T-helper 1 cell treated with Interleukin-12 subunit alpha and Interleukin-12 subunit beta and Interleukin-4 antibody, amounts not matched to agents 30 ng/mL and 1 ng/mL, for 36 hours (primary cell): ENCODE data around the gene SND1. TPM values are rescaled to one million over a fixed set of nuclear protein-coding genes. Genes with fewer than 3 reads are reported as not detected.

Experiments used
- intact Hi-C: fragments of 100-400 bp; cut with micrococcal nuclease; formaldehyde crosslinking; loops from one replicate; pipeline ENCODE4 v1.15.1; 2024
- total RNA-seq: library from RNA; stranded (reverse); gene quantifications from 2 replicates; pipeline ENCODE4 v1.2.3, GENCODE V29; 2022

SND1 gene
- total RNA-seq, 1 donor from 2014 or later: 250 TPM

DNA sequence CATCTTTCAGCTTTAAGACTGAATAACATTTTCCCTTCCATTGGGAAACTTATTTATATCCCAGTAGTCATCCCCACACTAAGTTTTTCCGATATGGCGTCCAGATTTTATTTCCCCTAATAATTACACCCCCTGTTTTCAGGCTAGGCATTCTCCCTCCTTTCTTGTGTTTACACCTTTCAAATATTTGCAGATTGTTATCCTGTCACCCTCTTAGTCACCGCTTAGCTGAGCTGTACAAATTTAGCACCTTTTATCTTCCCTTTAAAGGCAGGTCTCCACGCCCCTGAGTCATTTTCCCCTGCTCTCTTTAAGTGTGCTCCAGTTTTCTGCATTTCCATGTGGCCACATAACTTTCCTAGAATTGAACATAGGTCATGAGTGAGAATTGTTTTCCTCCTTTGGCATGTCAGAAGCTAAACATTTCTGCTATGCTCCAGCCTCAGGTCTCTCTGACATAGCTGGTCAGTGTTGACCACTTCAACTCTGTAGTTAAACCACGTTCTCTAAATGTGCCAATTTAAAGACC lies 331.9 kb downstream of the SND1 start:
- intact Hi-C loops: no loop called here

DNA sequence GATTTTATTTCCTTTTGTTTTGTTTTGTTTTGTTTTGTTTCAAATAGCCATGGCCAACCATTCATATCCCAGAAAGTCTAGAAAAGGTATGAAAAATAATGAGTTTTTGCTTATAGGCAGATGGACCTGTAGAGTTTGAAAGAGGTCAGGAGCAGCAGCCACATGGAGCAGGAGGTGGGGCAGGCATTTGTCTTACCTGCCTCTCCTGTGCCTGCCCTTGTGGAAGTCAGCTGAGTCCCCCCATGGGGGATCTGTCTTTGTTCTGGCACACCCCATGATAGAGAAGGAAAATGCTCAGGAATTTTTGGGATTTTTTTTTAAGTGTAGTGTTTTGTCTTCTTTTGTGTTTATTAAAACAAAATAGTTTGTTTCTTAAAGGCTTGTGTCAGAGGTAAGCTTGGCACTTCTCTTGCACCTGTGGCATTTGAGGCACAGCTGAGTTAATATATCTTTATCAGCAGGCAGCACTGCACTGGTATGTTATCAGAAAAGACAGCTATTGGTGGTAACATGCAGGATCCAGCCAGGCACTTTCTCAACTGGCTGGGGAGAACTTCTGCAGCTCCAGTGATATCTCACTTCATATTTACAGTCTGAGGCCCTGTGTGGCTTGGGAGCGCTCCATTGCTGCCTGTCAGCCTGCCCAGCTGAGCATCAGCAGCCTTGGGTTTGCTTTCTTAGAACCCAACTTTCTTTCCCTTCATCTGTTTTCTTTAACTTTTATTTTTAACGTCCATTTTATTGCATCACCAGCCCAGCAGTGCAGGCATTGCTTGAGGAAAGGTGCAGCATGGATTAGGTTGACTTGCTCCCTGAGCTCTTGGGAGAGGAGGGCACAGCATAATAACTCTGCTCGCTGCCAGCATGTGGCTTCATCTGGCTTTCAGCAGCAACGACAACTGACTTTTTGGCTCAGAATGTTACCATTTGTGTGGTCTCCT lies 334.9 kb downstream of the SND1 start:
- intact Hi-C loops: no loop called here

DNA sequence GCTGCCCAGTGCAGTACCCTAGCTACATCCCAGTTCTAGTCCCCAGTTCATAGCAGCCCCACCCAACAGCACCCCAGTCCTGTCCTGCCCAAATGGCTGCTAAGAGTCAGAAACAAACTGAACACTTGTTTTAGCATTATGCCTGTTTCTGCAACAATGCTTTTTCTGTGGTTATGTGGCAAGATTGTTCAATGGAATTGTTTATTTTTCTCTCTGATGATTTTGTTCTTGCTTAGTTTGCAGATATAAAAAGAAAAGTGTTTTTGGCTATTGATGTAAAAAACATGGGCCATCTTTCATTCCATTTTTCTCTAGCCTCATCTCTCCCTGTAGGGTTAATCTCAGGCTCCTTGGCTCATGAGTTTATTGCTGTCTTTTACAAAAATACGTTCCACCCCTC lies 336.8 kb downstream of the SND1 start:
- intact Hi-C loops: no loop called here

DNA sequence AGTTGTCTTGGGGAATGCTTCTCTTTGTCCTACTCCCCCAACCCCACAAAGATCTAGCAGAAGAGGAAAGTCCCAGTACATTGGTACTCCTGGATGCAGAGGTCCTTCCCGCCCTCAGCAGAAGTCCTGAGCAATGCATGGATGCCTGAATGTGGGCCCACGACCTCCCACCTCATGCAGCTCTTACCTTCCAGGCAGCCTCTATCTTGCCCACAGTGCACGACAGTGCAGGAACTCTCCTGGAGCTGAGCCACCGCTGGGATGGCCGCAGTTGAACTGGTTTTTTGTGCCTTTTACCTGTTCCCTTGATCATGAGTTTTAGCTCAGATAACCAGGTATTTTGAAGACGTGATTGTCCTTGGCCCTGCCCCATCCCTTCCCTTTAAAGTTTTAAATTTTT lies 341.3 kb downstream of the SND1 start:
- intact Hi-C loops: no loop called here

DNA sequence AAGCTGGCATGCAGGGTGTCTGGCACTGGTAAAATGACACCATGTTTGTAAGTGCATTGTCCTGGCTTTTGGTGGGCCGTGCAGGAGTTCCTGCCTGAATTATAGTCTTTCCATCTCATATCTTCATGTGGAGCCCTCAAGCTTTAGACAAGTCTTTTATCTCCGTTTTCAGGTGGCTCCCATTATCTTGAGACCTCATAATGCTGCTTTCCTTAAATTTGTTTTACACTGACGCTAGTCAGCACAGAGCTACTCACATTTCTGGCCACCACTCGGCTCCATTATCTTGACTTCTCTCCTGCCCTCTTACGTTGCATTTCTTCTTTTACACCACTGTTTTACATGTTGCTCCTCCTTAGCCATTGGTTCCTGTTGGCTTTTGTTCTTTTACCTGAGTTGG lies 342.0 kb downstream of the SND1 start:
- intact Hi-C loops: no loop called here

DNA sequence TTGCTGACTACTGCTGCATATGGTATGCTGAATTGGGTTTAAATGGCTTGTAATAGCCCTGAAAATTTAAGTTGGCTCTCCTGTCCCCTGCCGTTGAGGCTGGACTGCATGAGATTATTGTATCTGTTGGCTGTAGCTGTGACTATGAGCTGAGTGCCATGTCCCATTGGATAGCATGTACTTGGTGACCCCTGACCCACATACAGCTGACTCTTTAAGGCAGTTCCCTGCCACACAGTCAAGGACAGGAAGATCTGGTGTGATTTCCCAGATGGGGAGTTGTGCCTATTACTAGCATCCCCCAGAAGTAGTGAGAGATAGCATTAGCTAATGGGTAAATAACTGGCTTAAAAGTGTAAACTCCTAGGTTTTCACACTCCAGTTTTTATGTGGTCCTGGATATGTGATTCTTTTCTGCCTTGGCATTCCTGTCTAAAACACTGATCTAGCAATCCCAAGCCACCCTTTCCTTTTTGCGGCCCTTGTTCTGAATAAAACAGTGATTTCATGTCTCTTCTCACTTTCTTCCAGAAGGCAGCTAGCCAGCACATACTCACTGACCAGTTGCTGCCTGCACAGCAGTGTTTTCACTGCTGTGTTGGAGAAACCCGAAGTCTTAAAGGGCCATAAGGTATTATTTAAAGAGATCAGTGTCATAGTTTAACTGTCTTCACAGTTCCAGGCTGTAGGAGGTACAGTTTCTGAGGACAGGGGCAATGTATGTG lies 343.3 kb downstream of the SND1 start:
- intact Hi-C loops: no loop called here

DNA sequence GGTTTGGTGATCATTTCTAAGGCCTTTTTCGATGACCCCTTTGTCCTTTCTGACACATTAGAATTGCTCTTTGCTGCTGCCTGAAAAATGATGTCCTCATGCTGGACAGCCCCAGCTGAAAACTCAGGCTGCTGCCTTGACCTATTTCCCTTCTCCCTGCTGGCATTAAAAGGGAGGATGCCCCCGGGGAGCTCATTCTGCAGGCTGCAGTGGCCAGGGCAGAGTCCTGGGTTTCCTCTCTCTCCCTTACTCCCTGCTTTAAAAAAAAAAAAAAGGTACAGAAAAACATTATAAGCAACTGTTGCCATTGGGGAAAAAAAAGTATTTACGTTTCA lies 343.9 kb downstream of the SND1 start:
- intact Hi-C loops: no loop called here

DNA sequence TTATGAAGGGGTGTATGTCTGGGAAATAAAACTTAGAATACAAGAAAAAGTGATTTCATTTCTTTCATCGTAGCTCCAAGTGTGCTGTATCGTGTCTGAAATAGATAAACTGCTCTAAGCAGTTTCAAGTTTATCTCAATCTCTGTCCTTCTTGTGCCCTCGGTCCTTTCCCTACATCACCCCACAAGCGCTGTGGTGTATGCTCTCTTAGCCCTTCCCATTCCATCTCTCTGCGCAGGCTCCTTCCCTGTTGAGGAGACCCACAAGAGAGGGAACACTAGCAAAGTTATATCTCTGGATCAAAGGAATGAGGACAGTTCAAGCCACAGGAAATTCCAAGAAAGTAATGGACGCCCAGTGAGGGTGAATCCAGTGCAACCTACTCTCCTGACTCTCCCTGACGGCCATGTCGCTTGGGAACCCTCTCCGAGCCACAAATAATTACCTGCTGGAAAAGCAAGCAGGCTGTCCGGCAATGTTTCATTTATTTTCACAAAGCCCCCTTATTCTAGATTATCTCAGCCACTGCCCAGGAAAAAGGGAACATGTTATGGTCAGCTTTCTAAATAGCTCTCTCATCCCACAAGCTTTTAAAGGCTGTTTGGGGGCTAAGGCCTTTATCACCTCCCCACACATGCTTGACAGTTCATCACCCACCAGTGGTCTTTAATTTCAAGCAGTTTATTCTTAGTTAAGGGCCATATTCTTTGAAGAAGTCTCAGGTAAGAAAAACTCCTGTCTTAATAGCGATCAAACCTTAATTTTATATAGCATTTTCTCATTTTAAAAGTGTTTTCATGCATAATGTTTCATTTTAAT lies 344.5 kb downstream of the SND1 start:
- intact Hi-C loops: no loop called here

DNA sequence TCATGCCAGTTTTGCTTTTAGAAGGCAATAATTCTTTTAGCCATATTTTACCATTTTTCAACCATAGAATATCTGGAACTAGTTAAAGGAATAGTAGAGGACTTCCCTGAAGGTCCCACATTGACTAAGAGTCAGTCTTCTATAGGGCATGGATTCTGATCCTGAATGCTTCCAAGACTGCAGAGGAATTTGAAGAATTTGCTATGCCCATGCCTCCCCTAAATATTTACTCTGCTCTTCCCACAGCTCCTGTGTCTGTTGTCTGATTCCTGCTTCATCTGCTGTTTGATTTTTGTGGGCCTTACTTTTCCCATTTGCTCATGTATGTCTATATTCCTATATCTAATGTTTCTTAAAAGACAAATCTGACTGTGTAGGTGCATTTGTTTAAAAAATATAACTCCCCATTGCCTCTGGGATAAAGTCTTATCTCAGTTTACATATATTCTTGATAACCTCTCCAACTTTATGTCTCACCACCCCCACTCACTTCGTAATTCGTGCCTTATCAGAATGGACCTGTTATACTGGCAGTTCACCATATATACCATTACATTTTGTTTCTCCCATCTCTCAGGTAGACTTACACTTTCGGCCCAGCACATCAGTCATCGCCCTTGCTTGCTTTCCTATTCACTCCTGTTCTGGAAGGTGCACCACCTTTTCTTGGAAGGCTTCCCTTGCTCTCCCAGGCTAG lies 345.4 kb downstream of the SND1 start:
- intact Hi-C loops: no loop called here

DNA sequence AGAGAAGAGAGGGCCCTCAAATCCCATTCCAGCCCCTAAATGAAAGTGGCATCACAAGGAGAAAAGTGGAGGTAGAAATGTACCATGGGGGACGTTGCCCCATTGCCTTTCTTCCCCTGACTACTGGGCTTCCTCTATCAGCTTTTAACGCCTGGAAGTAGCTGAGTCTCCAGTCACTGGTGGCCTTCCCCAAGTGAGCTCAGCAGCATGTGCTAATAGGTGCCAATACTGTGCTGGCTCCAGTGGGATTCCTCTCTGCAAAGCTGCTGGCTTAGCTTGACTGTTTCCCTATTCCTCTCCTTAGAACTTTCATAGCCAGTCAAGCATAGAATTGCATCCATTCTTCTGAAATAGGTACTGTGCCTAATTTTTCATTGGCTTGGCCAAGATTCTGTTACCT lies 346.7 kb downstream of the SND1 start:
- intact Hi-C loops: no loop called here

DNA sequence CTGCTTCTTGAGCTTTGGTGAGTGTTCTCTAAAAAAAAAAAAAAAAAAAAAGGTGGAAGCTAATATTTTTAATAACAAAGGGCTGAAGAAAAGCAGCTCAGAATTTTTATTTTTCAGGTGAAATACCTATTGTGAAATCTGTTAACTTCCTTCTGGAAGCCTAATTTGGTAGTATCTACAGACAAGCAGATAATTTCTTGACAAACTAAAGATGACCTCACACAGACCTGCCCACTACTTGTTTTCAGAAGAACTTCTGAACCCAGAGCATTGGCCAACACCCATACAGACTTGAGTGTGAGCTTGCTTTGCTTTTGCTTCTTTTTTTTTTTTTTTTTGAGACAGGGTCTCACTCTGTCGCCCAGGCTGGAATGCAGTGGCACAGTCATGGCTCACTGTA lies 348.1 kb downstream of the SND1 start:
- intact Hi-C loops: no loop called here

DNA sequence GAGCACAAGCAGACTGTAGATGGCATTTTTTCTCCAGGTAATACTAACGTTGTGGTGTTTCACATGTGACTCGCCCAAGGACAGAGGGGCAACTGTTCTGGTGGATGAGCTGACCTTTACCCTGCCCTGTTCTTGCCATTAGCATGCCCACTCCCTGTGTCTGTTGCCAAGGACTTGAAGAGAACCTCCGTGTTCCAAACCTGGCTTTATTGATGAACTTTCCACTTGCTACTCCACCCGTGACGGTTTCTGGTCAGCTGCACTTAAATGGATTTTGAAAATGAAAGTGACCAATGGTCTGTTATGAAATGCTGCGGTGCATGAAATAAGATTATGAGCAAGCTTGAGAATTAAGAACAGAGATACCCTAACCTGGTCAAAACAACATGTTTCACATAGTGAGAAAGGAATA lies 348.9 kb downstream of the SND1 start:
- intact Hi-C loops: no loop called here

DNA sequence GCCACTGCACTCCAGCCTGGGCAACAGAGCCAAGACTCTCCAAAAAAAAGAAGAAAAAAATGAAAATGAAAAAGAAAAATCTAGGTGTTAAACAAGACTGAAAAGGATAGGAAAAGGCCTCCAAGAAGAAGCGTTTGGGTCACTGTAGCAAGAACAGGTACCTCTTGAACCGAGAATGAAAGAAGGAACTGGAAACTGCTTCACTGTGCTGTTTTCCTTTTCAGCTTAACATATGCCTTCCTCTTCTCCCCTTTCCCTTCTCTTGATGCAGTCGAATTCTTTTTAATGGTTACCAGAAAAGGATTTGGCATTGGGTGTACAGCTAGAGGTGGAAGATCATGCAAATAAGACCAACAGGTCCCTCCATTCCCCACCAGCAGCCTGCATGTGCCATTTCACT lies 351.2 kb downstream of the SND1 start:
- intact Hi-C loops: no loop called here

DNA sequence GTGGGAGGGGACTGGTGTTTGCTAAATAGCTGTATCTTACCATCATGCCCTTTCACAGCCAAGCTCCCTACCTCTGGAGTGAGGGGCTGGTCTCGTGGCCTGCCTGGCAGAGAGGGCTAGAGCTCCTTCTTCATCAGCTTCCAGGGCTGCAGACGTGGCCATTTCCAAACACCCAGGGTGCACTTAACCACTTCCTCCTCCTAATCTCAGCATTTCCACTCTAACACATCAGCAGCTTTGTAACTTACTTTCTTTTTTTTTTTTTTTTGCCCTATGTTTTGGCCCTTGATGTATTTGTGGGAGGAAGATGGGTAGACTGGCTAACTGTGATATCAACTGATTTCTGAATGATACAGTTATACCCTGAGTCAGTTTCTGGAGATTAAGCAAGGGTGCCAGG lies 351.8 kb downstream of the SND1 start:
- intact Hi-C loops: no loop called here

DNA sequence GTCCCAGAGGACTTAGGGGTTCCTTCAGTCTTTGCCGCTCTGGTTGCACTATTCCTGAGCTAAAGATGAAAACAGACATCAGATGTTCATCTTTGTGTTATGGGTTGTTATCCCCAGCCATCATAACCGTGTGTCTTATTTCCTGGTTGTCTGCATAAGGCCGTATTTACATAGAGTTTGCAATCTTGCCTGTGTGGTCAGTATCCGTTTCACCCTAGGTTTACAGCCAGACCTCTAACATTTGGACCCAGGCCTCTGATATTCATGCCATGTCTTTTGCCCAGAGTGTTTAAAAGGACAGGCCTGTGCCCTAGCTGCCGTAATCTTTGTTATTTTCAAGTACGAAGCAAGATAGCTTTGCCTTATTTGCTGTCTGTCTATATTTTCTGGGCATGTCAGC lies 352.6 kb downstream of the SND1 start:
- intact Hi-C loops: no loop called here

DNA sequence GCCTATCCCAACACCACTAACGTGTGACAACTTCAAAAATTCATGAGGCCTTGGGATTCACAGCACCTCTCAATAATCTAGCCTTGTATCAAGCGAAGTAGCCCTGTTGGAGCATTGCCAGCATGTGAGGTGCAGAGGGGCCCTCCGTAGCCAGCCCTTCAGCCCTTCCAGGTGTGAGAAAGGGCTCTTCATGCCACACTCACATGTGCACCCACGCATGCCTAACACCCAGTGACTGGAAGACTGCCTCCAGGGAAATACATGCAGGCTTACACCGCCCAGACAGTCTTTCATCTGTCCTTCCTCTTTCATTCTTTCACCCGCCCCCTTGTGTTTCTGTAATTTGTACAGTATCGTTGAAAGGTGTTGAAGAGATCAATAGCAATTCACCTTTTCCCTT lies 353.1 kb downstream of the SND1 start:
- intact Hi-C loops: no loop called here

DNA sequence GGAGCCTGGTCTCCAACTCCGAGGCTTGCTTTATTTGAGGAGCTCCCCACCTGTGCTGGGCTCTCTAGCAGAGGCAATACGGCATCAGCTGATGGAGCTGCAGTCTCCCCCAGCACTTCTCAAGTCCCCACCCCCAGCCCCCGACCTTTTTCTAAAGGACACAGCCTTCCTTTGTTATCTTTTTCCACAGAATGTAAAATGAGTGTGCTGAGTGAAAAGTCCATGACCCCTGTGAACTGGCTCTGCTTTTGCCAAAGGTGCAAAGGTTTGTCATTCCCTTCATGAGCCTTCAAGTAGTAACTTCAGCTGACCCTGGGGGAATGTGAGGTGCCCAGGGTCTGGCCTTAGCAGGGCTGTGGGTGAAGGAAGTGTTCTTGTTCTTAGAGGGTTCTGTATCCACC lies 353.8 kb downstream of the SND1 start:
- intact Hi-C loops: no loop called here

DNA sequence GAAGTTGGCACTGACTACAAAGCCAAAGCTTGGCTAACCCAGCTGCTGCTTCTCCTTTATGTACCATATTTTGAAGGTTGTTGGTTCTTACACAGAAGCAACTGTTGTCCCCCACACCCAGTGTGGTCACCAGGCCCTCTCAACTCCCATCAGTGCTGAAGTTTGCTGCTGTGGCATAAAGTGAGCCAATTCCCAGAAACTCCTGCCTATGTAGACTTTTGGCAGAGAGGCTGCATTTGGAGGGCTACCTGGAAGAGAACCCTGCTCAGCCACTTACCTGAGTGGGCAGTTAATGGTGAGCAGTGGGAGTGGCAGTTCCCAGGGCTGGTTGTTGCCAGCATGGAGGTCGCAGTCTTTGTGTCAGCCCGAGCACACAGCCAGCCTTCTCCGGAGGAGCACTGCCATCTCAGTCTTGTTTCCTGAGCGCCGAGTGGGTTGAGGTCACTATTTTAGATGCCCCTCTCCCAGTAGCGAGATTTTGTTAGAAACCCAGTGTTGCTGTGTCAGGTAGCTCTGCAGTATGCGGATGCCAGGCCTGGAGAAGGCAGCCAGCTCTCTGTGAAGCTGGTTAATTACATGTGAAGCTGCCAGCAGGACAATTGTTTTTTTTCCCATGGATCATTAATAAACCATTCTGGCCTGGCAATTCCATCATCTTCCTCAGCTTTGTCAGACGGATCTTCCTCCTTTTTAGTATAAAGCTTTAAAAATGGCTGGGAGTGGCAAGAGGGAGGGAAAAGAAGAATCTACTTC lies 354.7 kb downstream of the SND1 start:
- intact Hi-C loops: no loop called here

DNA sequence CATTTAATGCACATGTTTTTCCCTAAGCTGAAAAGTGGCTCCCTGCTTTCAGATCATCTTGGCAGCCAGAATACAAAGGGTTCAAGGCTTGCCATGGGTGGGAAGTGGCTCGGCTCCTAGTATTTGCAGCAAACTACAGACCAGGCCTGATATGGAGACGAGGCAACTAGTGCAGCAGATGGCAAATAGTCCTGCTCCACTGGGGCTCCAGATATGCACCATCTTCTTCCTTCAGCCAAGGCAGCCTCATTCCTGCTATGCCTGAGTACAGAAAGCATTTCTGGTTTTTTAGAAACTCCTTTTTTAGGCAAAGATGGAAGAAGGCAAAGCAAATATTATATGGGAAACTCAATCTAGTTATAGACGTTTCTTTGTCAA lies 355.3 kb downstream of the SND1 start:
- intact Hi-C loops: no loop called here

DNA sequence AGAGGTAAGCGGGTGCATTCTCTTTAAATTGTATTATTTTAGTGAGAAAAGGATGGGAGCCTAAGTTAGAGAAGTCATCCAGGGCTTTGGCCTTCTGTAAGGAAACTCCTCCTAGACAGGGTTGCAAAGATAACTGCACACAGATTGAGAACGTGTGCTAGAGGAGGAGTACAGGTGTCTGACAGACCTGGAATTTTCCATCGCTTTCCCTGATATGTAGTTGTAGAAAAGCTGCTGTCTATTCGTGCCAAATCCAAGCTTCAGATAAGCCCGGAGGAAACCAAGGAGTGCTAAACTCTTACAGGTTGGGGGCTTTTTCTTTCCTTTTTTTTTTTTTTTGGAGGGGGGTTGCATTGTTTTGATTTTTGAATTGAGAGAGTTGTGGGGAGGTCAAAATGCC lies 356.1 kb downstream of the SND1 start:
- intact Hi-C loops: no loop called here
